ENCODE results near the gene THBD. TPM values are rescaled to one million over a fixed set of nuclear protein-coding genes. Genes with fewer than 3 reads are reported as not detected.

The THBD gene
- total RNA-seq, 1 donor from 2014 or later: 22.7 TPM

DNA sequence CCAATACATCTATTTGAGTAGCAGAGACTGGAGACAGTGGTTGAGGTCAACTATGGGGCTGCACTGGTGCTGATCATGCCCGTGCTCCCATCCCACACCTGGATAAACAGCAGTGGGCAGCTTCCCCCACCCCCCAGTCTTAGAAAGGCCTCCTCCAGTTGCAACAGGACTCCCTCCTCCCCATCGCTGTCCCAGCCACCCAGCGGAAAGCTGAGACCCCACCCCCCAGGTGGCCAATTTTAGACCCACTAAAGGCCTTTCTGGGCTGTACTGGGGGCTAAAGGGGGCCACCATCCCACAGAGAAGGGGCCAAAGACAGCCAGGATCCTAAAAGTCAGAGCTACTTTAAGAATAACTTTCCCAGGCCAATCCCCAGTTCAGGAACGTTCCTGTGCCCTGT lies 15.6 kb downstream of the THBD start:
- Histone ChIP-seq H2AFZ (ENCODE audit: low read depth, low read length) (no peak overlapping the region), H3K79me2 (ENCODE audit: insufficient read depth, low read length) (no peaks in the 10 kb centered on the region), H3K27me3 (ENCODE audit: insufficient read depth, low read length) (peaks cover 10% of the 10 kb centered on the region), H3K36me3 (ENCODE audit: insufficient read depth, low read length) (no peaks in the 10 kb centered on the region), H3K4me1 (ENCODE audit: insufficient read depth, low read length) (no peaks in the 10 kb centered on the region), H3K9ac (ENCODE audit: low read length) (no peak overlapping the region), H3K27ac (ENCODE audit: low read depth, low read length) (no peak overlapping the region), H3K4me2 (ENCODE audit: low read length) (no peak overlapping the region), H3K4me3 (ENCODE audit: insufficient read depth, low read depth, low read length) (no peak overlapping the region), H3K9me3 (ENCODE audit: insufficient read depth, low read depth, low read length) (no peaks in the 10 kb centered on the region), H4K20me1 (ENCODE audit: insufficient read depth, low read length) (no peaks in the 10 kb centered on the region)
- Mint-ChIP-seq H3K27ac (ENCODE audit: unreplicated experiment) (no peak overlapping the region), H3K27me3 (ENCODE audit: low read depth, unreplicated experiment) (peaks cover 77% of the 10 kb centered on the region), H3K4me3 (ENCODE audit: unreplicated experiment) (no peak overlapping the region), H3K9me3 (ENCODE audit: unreplicated experiment) (peaks cover 7% of the 10 kb centered on the region), H3K4me1 (ENCODE audit: low read depth, unreplicated experiment) (peaks cover 1% of the 10 kb centered on the region), H3K36me3 (ENCODE audit: low read depth, unreplicated experiment) (peaks cover 1% of the 10 kb centered on the region)
- TF ChIP-seq, protein P1, sequence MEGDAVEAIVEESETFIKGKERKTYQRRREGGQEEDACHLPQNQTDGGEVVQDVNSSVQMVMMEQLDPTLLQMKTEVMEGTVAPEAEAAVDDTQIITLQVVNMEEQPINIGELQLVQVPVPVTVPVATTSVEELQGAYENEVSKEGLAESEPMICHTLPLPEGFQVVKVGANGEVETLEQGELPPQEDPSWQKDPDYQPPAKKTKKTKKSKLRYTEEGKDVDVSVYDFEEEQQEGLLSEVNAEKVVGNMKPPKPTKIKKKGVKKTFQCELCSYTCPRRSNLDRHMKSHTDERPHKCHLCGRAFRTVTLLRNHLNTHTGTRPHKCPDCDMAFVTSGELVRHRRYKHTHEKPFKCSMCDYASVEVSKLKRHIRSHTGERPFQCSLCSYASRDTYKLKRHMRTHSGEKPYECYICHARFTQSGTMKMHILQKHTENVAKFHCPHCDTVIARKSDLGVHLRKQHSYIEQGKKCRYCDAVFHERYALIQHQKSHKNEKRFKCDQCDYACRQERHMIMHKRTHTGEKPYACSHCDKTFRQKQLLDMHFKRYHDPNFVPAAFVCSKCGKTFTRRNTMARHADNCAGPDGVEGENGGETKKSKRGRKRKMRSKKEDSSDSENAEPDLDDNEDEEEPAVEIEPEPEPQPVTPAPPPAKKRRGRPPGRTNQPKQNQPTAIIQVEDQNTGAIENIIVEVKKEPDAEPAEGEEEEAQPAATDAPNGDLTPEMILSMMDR (IDR thresholded peaks at IDR 0.05; ENCODE audit: insufficient read depth, low read depth, low read length): no peak
- TF ChIP-seq EZH2 (IDR thresholded peaks at IDR 0.05; ENCODE audit: insufficient read depth, low read length): no peak
- no peak for DNase-seq (ENCODE audit: low read depth)
- FAIRE-seq: no peak

DNA sequence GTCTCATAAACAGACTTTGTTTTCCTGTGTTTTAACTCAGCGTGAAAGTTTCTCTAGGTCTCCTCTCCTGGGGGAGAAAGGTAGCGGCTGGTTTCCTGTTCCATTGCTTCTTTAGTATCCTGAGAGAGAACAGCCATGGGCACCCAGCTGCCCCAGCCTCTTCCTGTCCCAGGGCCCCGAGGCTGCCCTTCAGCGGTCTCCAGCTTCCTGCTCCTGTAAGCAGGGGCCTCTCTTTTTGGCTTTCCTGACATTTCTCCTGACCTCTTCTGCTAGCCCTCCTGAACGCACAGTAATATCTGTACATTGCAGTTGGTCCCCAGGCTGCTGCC lies 16.8 kb downstream of the THBD start:
- peaks cover 1% of the 10 kb centered on the region for H3K36me3 Mint-ChIP-seq (ENCODE audit: low read depth, unreplicated experiment)
- H3K36me3 ChIP-seq (ENCODE audit: insufficient read depth, low read length): no peaks in the 10 kb centered on the region
- H3K27me3 Mint-ChIP-seq (ENCODE audit: low read depth, unreplicated experiment): peaks cover 73% of the 10 kb centered on the region
- no peaks in the 10 kb centered on the region for H3K9me3 ChIP-seq (ENCODE audit: insufficient read depth, low read depth, low read length)
- DNase-seq (ENCODE audit: low read depth): no peak
- H4K20me1 ChIP-seq (ENCODE audit: insufficient read depth, low read length): no peaks in the 10 kb centered on the region
- no peak overlapping the region for H3K27ac ChIP-seq (ENCODE audit: low read depth, low read length)
- no peak overlapping the region for H2AFZ ChIP-seq (ENCODE audit: low read depth, low read length)
- peaks cover 6% of the 10 kb centered on the region for H3K9me3 Mint-ChIP-seq (ENCODE audit: unreplicated experiment)
- no peak overlapping the region for H3K4me3 Mint-ChIP-seq (ENCODE audit: unreplicated experiment)
- H3K79me2 ChIP-seq (ENCODE audit: insufficient read depth, low read length): no peaks in the 10 kb centered on the region
- no peak overlapping the region for H3K4me3 ChIP-seq (ENCODE audit: insufficient read depth, low read depth, low read length)
- TF ChIP-seq EZH2 (IDR thresholded peaks at IDR 0.05; ENCODE audit: insufficient read depth, low read length): no peak
- TF ChIP-seq, protein P1 (IDR thresholded peaks at IDR 0.05; ENCODE audit: insufficient read depth, low read depth, low read length): no peak
- no peaks in the 10 kb centered on the region for H3K4me1 ChIP-seq (ENCODE audit: insufficient read depth, low read length)
- FAIRE-seq: no peak
- no peak overlapping the region for H3K4me2 ChIP-seq (ENCODE audit: low read length)
- H3K27ac Mint-ChIP-seq (ENCODE audit: unreplicated experiment): no peak overlapping the region
- no peaks in the 10 kb centered on the region for H3K4me1 Mint-ChIP-seq (ENCODE audit: low read depth, unreplicated experiment)
- peaks cover 4% of the 10 kb centered on the region for H3K27me3 ChIP-seq (ENCODE audit: insufficient read depth, low read length)
- H3K9ac ChIP-seq (ENCODE audit: low read length): no peak overlapping the region

DNA sequence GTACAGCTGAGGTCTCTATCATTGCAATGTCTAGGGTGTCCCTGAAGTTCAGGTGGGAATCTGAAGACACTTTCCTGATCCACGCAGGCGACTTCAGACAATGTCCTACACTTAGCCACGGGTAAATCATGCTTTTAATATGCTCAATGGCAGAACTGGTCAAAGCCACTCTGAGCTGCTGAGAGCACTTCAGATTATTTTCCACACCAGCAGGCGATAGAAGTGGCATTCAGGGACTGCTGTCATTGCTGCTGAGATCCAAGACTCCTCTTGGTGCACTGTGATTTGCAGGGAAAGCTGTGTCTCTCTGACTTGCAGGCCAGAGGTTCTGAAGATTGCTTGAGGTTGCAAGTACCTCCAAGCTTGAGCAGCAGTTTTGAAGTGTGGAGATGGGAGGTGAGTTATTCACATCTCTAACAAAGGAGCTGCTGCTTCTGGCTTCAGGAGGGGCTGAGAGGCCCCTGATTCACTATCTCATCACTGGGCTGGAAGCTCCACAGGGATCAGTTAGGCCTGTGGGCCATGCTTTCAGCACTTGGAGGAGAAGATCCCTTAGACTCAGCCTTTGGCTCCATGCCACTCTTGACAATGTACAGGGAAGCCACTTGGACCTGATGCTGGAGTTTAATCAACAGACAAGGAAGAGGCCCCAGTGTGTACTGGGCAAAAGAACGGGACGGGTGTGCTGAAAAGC lies 17.3 kb downstream of the THBD start:
- Histone ChIP-seq H3K9ac (ENCODE audit: low read length) (no peak overlapping the region), H3K9me3 (ENCODE audit: insufficient read depth, low read depth, low read length) (no peaks in the 10 kb centered on the region), H3K36me3 (ENCODE audit: insufficient read depth, low read length) (no peaks in the 10 kb centered on the region), H3K27ac (ENCODE audit: low read depth, low read length) (no peak overlapping the region), H3K79me2 (ENCODE audit: insufficient read depth, low read length) (no peaks in the 10 kb centered on the region), H3K4me3 (ENCODE audit: insufficient read depth, low read depth, low read length) (no peak overlapping the region), H4K20me1 (ENCODE audit: insufficient read depth, low read length) (no peaks in the 10 kb centered on the region), H3K4me1 (ENCODE audit: insufficient read depth, low read length) (no peaks in the 10 kb centered on the region), H2AFZ (ENCODE audit: low read depth, low read length) (no peak overlapping the region), H3K27me3 (ENCODE audit: insufficient read depth, low read length) (peaks cover 4% of the 10 kb centered on the region), H3K4me2 (ENCODE audit: low read length) (no peak overlapping the region)
- no peak overlapping the region for H3K4me3 Mint-ChIP-seq (ENCODE audit: unreplicated experiment)
- no peaks in the 10 kb centered on the region for H3K36me3 Mint-ChIP-seq (ENCODE audit: low read depth, unreplicated experiment)
- peaks cover 5% of the 10 kb centered on the region for H3K9me3 Mint-ChIP-seq (ENCODE audit: unreplicated experiment)
- no peak overlapping the region for H3K27ac Mint-ChIP-seq (ENCODE audit: unreplicated experiment)
- no peak for FAIRE-seq
- no peaks in the 10 kb centered on the region for H3K4me1 Mint-ChIP-seq (ENCODE audit: low read depth, unreplicated experiment)
- DNase-seq (ENCODE audit: low read depth): no peak
- H3K27me3 Mint-ChIP-seq (ENCODE audit: low read depth, unreplicated experiment): peaks cover 71% of the 10 kb centered on the region
- TF ChIP-seq EZH2 (IDR thresholded peaks at IDR 0.05; ENCODE audit: insufficient read depth, low read length): no peak
- TF ChIP-seq, protein P1 (IDR thresholded peaks at IDR 0.05; ENCODE audit: insufficient read depth, low read depth, low read length): no peak
